Measurements from ENCODE around the gene SNX9.

SNX9 gene

DNA sequence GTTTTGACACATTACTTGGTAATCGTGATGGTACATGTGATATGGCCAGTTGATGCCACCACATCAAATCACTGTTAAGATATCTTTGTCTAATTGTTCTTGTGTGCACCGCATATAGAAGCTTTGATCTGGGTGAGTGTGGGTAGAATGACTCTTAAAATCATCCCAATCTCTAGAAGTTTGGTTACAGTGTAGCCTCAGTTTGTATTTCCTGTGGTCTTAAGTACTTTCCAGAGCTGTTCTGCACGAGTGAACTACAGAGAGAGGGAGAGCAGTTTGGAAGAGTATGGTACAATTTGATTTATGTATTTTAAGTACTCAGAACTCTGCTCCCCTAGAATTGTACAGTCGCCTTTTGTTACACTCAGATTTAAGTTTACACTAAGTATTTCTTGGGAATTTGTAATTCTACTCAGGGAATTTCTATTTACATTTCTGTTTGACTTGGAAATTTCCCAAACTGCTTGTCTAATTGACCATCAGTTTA is 37.5 kb downstream of the SNX9 start:
- DNase-seq, result no peak

DNA sequence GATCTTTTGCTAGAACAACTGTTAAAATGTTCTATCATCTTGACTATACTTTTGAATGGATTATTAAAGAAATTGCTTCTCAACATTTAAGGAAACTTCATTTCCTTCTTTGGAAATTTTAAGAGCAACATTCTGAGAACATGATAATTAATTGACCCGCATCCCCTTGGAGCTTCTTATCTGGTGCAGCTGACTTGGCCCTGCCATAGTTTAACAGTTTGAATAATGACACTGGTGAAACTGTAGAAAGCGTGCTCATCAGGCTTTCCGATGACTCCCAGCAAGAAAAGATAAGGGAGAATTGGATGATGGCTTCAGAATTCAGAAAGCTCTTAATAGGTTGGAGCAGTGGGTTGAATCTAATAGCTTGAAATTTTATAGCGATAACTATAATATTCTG is 38.1 kb downstream of the SNX9 start:
- DNase-seq, result no peak

DNA sequence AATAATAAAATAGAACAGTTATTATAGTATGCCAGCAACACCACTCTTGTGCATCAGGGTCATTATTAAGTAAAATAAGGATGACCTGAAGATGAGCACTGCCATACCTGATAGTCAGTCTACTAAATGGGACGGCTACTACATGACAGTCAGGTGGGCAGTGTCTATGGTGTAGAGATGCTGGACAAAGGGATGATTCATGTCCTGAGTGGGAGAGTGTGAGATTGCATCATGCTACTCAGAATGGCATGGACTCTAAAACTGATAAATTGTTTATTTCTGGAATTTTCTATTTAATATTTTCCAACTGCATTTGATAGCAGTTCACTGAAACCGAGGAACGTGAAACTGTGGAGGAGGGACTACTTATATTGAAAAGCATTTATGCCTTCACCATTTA is 38.8 kb downstream of the SNX9 start:
- no peak for DNase-seq

DNA sequence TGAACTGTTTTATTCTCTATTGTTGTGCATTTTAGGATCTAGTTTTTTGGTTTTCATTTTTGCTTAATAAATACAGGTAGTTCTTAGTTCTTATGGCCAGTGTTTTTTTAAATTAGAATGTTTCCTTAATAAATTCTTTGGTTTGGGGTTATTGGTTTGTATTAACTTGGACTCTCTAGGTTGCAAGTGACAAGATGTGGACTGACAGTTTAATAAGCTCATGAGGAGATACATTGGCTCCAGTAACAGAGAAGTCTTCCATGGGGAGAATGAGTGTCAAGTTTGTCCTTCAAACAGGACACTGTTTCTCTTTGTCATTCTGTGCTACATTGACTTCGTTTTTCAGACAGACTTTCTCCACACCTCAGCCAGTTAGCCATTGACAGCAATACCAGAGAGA is 39.7 kb downstream of the SNX9 start:
- DNase-seq, result no peak

DNA sequence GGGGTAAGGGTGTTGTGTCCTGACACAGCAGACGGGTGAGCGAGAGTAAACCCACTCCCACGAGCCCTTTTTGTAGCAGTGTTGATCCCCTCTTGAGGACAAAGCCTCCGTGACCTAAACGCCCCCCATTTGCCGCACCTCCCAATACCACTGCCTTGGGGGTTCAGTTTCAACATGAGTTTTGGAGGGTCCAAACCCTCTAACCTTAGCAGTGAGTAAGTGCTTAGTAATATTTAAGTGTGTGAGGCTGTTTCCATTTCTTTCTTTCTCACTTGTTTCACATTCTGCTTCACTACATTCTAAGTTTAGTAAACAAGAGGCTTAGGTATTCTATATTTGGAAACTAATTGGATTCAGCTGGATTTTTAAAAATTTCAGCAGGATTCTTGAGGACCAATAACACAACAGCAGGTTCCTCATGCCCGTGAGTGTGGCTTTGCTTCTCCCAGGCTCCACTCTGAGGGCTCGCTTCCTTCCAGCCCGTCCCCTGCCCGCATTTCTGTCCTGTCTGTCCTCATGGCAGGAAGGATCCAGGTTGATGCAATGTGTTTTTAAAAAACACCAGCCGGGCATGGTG is 41.2 kb downstream of the SNX9 start:
- DNase-seq, result no peak

DNA sequence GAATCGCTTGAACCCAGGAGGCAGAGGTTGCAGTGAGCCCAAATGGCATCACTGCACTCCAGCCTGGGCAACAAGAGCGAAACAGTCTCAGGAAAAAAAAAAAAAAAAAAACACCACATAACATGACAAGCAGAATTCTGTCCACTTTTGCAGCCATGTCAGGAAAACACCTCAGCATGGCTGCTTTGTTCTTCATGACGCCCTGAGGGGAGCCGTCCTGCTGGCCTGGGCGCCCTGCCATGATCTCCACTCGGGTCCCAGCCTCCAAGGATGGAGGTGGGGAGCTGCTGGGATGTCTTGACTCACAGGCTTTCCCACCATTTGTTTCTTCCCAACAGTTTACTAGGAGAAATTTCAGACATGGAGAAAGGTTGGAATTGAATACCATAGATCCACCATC is 42.2 kb downstream of the SNX9 start:
- DNase-seq, result no peak

DNA sequence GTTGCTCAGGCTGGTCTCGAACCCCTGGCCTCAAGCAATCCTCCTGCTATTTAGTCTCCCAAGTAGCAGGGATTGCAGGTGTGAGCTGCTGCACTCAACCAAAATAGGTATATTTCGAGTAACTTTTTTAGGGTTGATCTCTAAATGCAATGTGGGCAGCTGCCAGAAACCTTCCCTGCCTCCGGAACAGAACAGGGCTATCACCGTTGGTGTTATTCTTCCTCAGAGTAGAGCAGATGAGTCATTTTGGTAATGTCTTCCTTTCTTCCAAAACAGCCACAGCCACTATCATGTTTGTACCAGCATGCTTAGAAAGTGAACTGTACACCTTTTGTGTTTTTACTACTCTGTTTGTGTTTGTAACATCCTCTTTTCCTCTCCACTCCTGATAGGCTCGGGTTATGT is 44.1 kb downstream of the SNX9 start:
- no peak for DNase-seq

DNA sequence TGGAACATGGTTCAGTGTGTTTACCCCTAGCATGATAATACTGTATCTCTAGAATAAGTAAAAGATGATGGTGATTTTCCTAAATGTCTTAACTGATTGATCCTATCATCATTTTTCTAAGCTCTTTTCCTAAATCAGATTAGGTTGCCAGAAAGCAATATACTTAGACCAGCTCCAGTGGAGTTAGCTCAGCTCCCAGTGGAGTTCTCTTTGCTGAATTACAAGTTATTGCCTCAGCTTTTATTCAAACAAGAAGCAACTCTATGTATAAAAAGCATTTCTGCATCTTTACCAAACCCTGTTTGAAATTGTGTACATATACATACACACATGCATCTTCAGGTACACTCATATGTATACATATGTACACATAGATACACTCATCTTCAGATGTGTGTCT is 44.9 kb downstream of the SNX9 start:
- DNase-seq, result no peak

DNA sequence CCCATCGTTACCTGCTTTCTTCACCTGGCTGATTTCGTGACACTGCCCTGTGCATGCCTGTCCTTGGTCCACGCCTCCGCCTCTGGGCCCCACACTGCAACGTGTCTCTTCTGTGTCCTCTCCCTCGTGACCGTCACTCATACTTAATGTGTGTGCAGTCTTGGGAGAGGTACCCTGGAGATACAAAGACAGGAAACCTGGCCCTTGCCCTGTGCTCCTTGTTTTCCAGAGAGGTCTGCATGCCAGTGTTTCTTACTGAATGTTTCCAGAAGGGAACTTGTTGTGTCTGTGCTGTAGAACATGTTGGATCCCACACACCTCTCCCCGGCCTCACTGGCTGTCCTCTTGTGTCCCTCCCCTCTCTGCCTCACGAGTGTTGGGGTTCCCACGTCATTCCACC is 45.8 kb downstream of the SNX9 start:
- no peak for DNase-seq

DNA sequence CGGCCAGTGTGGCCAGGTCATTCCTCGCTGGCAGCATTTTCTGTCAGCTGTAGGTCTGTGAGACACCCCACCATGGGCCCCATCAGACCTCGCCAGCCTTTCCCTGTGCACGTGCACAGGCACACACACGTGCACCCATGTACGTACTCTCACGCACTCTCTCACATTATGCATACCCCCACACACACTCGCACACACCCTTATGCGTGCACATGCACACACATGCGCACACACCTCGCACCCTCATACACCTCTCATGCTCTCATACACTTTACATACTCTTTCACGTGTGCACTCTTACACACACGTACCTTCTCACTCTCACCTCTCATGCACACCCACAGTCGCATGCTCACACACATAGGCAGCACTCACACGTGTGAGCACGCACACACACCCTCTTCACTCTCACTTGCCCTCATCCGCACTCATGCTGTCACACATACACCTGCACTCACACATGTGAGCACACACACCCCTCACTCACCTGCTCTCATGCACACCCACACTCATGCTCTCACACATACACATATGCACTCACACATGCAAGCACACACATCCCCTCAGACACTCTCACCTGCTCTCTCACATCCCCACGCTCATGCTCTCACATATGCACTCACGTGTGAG is 46.7 kb downstream of the SNX9 start:
- no peak for DNase-seq

DNA sequence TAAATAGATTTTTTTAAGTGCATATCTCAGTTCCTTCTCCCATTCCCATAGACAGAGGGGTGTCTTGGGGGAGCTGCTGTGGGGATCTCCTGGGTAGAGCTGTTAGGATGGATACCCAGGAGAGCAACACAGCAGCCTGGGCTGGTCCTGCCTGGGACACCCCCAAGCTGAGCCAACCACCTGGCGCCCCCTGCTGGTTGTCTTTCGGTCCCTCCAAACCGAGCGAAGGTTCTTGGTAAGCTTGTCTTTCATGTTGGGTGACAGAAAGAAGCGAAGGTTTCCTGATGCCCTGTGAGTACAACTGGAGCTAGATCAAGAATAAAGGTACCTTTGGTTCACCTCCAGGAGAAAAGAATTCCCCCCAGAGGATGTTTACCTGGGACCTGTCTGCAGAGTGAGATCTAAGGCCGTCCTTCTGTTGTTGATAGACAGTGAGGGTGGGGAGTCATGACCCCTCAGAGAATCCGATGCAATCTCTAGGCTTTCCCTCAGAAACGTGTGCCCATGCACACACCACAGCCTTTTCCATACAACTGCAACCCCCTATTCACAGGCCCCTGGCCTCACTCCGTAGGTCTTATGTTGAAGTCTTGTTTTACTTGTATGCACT is 50.8 kb downstream of the SNX9 start:
- peak; percentile 39 for DNase-seq

DNA sequence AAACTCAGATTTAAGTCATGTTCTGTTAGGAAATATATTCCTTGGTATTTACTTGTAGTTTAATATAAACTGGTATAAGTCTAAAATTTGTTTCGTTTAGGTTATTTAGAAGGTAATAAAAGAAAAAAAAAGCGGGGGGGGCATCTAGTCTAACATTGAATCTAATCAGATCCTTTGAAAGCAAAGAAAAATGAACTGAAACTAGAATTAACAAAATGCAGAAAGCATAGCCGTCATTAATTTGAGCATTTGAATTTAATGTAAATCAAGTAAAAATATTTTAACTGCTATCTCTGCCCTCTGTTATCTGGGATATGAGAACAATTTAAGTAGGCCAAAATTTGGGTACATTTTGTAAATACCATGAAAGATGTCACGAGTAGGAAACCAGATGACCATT is 54.1 kb downstream of the SNX9 start:
- no peak for DNase-seq

DNA sequence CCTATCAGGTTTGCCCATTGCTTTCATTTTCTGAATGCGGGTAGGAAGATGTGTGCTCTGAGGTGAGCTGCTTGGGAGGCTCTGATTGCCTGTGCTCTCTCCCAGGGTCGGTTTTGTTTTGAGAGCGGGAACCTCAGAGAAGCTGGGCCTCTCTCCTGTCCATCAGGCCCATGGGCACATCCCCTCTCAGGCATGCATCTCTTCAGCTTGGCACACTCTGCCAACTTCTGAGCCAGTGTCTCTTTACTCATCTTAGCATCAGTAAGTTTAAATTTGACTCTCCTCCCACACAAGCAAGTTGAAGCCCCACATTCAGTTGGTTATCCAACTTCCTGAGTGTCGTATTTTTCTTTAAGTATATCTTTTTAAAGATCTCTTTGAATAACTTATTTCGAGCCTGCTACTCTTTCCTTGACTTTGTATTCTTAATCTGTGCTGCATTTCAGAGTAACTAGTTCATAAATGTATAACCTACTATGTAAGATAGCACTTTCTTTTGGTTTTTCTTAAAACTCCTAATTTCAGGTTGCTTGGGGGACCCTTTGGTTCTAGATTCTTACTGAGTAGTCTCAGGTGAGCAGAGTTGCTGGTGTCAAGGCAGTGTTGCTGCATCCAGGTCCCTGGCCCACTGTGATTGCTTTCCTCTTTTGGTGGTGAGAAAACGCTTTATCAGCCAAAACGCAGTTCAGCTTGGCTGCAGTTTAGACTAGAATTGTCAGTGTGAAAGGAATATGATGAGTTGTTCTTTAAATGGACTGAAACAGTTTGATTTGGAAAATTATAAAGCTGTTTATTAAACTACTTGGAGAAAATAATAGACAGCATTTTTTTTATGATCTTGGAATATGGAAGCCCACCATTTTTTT is 54.8 kb downstream of the SNX9 start:
- no peak for DNase-seq

DNA sequence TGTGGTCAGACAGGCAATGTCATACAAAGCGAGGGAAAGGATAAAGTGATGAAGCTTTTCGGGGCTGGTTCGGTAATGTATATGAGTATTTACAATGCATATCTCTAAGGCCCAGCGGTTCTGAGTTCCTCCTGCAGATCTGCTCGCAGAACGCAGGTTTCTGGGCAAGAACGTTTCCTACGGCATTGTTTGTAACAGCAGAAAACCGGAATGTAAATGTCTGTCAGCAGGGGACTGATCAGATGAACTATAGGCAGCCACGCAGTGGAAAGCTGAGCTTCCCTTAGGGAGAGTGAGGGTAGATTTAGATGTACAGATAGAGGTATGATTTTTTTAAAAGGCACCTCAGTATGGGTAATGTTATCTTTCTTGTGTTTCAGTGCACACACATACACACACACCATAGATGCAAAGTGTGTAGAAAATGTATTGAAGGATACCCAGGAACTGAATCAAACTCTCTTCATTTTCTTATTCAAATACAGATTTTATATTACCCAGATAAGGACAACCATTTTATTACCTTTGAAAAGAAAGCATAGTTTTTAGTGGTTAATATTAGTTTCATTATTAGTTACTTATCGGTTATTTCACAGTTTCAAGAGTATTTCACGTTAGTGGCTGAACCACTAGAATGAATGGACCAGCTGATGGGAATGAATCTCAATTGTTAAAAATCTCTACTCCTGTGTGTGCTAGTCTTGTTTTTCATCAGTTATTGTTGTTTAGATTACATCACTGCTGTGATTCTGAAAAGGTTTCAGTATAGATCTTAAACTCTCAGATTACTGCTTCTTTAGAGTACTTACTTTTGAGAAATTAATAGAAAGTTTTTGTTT is 56.2 kb downstream of the SNX9 start:
- no peak for DNase-seq

DNA sequence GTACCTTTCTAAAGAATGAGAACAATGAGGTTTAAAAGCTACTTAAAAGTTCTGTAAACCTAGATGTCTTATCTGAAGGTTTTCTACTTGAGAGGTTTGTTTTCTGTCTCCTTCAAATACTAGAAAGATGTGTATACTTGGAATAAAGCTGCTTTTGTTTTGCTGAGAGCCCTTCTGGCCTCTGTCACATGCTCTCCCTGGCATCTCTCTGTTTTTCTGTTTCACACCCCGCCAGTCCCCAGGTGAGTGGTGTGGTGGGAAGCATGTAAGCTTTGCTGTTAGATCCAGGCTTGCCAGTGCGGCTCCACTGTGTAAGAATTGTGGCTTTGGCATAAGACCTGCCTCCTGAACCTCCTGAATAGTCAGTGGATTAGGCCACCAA is 56.8 kb downstream of the SNX9 start:
- DNase-seq, result no peak

DNA sequence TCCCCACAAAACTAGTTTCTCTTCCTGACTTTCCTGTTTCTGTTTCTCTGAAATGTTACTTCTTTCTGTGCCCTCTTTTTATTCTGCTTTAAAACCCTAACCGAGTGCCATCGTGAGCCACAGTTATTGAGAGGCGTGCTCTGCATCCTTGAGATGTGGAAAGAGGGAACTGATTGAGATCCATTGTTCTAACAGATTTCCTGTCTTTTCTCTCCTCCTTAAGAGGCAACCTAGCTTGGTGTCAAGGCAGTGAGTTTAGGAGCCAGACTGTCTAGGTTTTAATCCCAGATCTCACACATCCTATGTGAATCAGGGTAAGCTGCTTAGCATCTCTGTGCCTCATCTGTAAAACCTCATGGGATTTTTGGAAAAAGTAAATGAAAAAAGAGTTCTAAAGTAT is 57.5 kb downstream of the SNX9 start:
- no peak for DNase-seq

DNA sequence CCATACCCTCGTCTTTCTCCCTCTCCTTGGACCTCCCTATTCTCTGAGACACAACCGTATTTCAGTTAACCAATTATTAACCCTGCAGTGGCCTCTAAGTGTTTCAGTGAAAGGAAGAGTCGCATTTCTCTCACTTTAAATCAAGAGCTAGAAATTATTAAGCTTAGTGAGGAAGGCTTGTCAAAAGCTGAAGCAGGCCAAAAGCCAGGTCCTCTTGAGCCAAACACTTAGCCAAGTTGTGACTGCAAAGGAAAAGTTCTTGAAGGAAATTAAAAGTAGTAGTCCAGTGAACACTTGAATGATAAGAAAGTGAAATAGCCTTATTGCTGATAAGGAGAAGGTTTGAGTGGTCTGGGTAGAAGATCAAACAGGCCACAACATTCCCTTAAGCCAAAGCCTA is 58.3 kb downstream of the SNX9 start:
- DNase-seq, result no peak

DNA sequence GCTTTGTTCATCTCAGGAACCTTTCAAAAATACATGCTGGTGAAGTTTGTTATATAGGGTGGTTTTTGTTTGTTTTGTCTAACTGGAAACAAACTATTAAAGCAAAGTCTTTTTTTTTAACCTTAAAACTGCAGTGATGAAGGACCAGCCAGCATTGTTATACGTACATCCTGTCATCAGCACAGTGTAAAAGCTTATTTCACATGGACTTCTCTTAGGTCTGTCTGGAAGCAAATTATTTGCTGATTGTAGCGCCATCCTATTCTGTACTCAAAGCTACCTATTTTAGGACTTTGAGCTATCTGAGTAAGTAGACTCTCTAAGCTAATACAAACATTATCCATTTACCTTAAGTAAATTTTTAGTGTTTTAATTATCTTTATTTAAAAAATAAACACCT is 61.7 kb downstream of the SNX9 start:
- DNase-seq, result no peak

DNA sequence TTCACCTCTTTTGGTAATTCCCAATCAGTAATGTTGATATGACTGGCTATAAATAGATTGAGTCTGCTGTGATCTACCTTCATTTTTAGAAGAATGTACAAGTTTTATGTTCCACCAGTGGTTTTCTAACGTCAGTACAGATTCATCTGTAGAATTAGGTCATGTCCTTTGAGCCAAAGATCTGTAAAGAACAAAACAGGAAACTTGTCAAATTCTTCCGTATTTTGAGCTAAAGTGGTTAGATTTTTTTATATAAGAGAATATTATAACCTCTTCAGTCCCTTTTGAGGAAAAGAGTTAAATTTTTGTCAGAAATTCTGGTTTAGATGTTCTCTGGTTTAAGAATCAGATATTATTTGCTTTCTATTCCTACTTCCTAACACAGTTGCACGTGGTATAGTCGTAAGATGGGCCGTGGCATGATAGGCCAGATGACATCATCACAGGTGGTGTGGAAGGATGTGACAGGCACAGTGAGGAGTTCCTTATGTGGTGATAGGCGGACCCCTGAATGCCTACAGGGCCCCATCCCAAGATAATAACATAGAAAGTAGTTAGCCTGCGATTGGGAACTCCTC is 62.3 kb downstream of the SNX9 start:
- DNase-seq, result no peak

DNA sequence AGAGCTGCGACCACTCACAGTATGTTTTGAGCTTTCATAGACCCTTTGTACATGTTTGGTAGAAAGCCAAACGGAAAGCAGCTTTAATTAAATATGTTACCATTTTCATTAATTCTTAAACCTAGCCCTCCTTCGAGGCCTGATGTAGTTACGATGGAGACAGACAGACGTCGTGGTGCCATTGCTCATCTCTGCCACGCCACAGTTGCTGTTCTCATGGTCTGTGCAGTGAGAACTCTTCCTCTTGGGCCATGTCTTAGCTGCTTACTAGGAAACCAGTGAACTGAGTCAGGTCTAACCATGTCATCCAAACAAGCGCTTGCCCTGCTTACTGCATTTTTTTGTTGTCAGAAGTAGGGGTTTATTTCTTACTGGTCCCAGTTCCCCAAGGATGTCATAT is 62.8 kb downstream of the SNX9 start:
- no peak for DNase-seq

DNA sequence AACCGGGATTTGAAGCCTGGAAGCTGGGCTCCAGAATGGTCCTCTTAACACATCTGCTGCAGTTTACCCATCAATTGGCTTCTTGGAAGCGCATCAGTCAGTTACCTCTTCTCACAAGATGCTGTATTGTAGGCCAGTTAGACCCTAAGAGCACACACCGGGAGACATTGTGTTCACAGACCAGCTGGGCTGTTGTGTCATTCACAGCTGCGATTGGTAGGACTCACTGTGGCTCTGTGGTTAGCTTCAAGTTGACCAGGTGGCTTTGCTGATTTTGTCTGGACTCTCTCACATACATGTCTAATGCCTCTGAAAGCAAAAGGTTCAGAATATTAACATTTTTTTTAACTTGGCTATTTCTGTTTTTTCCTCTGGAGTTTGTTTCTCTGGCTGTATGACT is 64.8 kb downstream of the SNX9 start:
- no peak for DNase-seq

DNA sequence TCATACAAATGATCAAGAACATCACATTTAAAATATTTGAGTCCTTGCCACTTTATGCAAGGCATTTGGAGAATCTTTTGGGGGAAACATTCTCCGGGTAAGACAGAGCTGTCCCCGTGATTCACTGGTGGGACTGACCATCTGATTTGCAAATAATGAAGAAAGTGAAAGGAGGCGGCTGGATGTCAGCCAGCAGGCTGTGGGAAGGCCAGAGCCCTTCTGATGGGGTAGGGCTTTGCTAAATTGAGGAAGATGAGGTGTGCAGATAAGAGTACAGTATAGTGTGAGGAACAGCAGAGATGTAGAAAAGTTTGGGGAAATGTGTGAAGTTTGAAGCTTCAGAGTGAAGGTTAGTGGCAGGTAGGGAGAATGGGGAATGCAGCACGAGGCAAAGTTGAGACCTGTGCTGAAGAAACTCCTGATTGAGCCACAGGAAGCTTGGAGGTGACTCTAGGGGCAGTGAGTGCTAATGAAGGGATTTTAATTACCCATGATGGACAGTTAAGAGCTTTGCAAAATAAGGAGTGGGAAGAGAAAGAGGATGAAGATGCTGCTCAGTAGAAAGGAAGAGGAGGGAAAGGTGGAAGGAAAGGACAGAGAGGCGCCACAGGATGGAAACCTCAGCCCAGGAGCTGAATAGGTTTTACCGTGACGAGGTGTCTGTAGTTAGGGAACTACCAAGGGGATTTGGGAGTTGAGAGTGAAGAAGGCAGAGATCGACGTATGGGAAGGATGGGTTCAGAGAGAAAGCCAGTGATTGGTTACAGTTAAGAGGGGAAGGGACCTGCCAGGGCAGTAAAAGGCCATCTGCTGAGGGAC is 68.7 kb downstream of the SNX9 start:
- no peak for DNase-seq

Measured in NCI-H510A treated with DMSO at 0.1 percent for 48 hours (cell line).